Placental pericyte (primary cell): ENCODE results near the gene NUCB2. TPM values are rescaled to one million over a fixed set of nuclear protein-coding genes. Genes with fewer than 3 reads are reported as not detected.

ENCODE experiments used
- total RNA-seq: library from RNA; depleted of rRNA; stranded (reverse); fragments of >200 nt; gene quantifications from 2 replicates; pipeline ENCODE4 v1.2.3, GENCODE V29; 2012

The NUCB2 gene
- 59.0 and 294 TPM in 2 replicates for total RNA-seq

DNA sequence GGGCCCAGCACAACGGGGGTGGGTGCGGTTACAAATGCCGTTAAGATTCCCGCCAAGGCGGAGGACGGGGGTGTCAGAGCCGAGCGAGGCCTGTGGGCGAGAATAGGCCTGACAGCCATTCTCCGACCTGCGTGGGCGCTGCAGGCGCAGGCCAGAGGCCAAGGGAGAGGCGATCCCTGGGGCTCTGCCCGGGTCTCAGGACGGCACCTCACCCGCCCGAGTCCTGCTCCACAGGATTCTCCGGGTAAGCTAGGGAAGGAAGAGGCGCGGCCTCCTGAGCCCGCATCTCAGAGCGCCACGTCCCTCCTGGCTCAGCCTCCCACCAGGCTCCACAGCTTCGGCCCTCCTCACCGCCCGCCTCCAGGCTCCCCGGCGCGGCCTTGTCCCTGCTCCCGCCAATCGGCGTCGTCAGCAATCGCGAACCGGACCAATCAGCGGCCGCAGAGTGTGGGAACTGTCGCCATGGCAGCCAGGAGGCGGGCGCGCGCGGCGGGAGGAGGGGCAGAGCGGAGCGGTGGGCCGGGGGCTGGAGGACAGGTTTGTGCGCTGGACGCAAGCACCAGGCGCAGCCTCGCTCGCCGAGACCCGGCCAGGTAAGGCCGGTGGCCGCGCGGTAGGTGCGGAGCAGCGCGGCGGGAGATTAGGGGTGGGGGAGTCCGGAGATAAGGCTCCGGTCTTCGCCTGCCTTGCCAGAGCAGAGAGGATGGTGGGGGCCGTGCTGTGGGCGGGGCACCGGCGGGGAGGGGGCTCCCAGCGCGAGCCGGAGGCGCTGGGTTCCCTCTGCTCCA, at the start of gene NUCB2:
NUCB2 (plus strand) TSS at position 504 of the 788 bp plus-strand sequence. CDS start 18,585 bp downstream, outside the sequence.

DNA sequence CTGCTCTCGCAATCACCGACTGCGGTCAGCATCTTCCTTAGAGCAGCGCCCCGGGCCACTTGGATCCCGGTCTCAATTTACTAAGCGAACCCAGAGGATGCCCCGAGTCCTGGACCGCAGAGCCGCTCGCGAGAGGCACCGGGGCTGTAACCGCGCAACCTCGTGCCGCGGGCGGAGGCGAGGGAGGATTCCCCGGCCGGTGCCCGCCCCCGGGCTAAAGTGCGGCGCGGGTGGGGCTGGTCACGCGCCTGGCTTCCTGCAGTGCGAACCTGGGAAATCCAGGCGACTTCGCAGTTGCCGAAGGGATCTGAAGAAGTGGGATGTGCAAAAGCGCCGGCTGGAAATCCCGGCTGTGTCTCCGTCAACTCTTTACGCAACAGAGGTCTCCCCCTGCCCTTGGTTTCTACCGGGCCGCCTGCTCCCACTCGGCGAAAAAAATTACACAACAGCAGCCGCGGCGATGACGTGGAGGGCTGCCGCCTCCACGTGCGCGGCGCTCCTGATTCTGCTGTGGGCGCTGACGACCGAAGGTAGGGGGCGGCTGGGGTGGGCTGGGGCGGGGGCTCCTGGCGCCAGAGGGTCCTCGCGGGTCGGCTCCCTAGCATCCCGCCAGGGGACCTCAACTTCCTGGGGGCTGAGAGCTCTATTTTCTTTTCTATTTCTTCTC, 75.1 kb downstream of the NUCB2 start, which contains the start of gene NCR3LG1:
NCR3LG1 (plus strand) TSS at position 291 of the 667 bp plus-strand sequence; CDS start at position 461, 170 bp downstream.

Other genes starting within 250 kb of the NUCB2 start
- 603 and 878 TPM in 2 replicates for gene RPS13, start 199.1 kb upstream of the NUCB2 start, total RNA-seq
- gene PIK3C2A, start 68.8 kb upstream of the NUCB2 start, total RNA-seq, result 68.7 and 82.6 TPM in 2 replicates
- gene NCR3LG1, start 75.1 kb downstream of the NUCB2 start, total RNA-seq, result 12.7 and 17.5 TPM in 2 replicates
- not detected in 2 replicates for gene KCNJ11, start 111.9 kb downstream of the NUCB2 start, total RNA-seq
- gene ABCC8, start 200.1 kb downstream of the NUCB2 start, total RNA-seq, result not detected in 2 replicates